K562 (cell line): ENCODE data around the gene MARCKSL1. TPM values are rescaled to one million over a fixed set of nuclear protein-coding genes. Genes with fewer than 3 reads are reported as not detected.
A peak's percentile ranks its signal among the peaks of the same experiment; 100 is the strongest.

Experiments used
- MCM3 ChIP-seq: fragments of 450-650 bp; IDR thresholded peaks from 2 replicates; pipeline ENCODE4 v1.6.1; 2016
- RB1 ChIP-seq: fragments of 450-650 bp; IDR thresholded peaks from 2 replicates; pipeline ENCODE4 v1.6.1; 2017; ENCODE audit warnings: low read depth, mild to moderate bottlenecking
- RNF219 ChIP-seq: fragments of 250-450 bp; sonication (Bioruptor Pico); IDR thresholded peaks from 2 replicates; pipeline ENCODE4 v1.5.0; 2022; ENCODE audit warnings: mild to moderate bottlenecking
- VEZF1 ChIP-seq: fragments of 200-800 bp; sonication (Bioruptor generic); IDR thresholded peaks from 2 replicates; pipeline ENCODE4 v1.6.1; 2017; ENCODE audit warnings: missing genetic modification characterization, missing compliant biosample characterization
- ZNF140 ChIP-seq: fragments of 250-450 bp; sonication (Bioruptor Pico); IDR thresholded peaks from 2 replicates; pipeline ENCODE4 v1.8.0; 2021; ENCODE audit warnings: moderate library complexity, mild to moderate bottlenecking, inconsistent platforms
- ZNF311 ChIP-seq: fragments of 250-450 bp; sonication (Bioruptor Pico); IDR thresholded peaks from 2 replicates; pipeline ENCODE4 v1.4.0; 2020; ENCODE audit warnings: mild to moderate bottlenecking, moderate library complexity
- ZNF766 ChIP-seq: fragments of 200-800 bp; sonication (Bioruptor generic); conservative IDR thresholded peaks from 2 replicates; pipeline ENCODE4 v1.6.1; 2016; ENCODE audit warnings: missing genetic modification characterization, missing compliant biosample characterization
- polyA plus RNA-seq, 8 experiments: library from polyadenylated mRNA; depleted of rRNA in 4 of 8; stranded (reverse) in 5 of 8; unstranded in 3 of 8; fragments of >200 nt; fragmentation: Nextera tagmentation in 2 of 8; fragmentation: Illumina TruSeq in 1 of 8; extraction: Ambion mirVana in 2 of 8; extraction: Trizol in 1 of 8; gene quantifications; 2 replicates each; pipeline versions ENCODE4 v1.2.1 to v1.2.3, GENCODE V29; 2011 to 2014; ENCODE audit warnings: inconsistent platforms in 1 of 8, missing spikeins in 1 of 8
- total RNA-seq, 7 experiments: library from RNA; depleted of rRNA in 6 of 7; stranded (reverse); fragments of >200 nt in 6 of 7; fragmentation: Illumina TruSeq in 2 of 7; extraction: Trizol in 2 of 7; gene quantifications; 2 replicates each; pipeline versions ENCODE4 v1.2.1 to v1.2.3, GENCODE V29; 2011 to 2021; ENCODE audit warnings: low replicate concordance in 1 of 7
- TF ChIP-seq, protein P1 (sequence below): fragments of 450-650 bp; conservative IDR thresholded peaks from 2 replicates; pipeline ENCODE4 v1.6.1; 2016; ENCODE audit warnings: missing genetic modification characterization, low read depth, mild to moderate bottlenecking, control low read depth, missing compliant biosample characterization
- TF ChIP-seq, protein P2 (sequence below): fragments of 250-450 bp; sonication (Bioruptor Pico); IDR thresholded peaks from 2 replicates; pipeline ENCODE4 v1.8.0; 2022; ENCODE audit warnings: inconsistent platforms
- TF ChIP-seq, protein P3 (sequence below): fragments of 250-450 bp; sonication (Bioruptor Pico); IDR thresholded peaks from 2 replicates; pipeline ENCODE4 v1.4.0; 2020; ENCODE audit warnings: mild to moderate bottlenecking

MARCKSL1 gene
- total and polyA plus RNA-seq, 9 of the 15 experiments (the other 6 are each of a cell fraction or from before 2014, with no cell fraction given), result 14.7 to 325 (median 155) TPM

GRCh38 chr1:32351399-32352238 is 15.6 kb upstream of the MARCKSL1 start (continued):
- TF ChIP-seq RNF219 (CRISPR knock-in tag) (no peak), ZNF766 (CRISPR knock-in tag) (no peak), RB1 (peak; percentile 93), VEZF1 (CRISPR knock-in tag) (peak; percentile 96), MCM3 (no peak), ZNF140 (no peak), ZNF311 (no peak)
- TF ChIP-seq, protein P1, sequence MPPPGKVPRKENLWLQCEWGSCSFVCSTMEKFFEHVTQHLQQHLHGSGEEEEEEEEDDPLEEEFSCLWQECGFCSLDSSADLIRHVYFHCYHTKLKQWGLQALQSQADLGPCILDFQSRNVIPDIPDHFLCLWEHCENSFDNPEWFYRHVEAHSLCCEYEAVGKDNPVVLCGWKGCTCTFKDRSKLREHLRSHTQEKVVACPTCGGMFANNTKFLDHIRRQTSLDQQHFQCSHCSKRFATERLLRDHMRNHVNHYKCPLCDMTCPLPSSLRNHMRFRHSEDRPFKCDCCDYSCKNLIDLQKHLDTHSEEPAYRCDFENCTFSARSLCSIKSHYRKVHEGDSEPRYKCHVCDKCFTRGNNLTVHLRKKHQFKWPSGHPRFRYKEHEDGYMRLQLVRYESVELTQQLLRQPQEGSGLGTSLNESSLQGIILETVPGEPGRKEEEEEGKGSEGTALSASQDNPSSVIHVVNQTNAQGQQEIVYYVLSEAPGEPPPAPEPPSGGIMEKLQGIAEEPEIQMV, result no peak
- TF ChIP-seq, protein P2, sequence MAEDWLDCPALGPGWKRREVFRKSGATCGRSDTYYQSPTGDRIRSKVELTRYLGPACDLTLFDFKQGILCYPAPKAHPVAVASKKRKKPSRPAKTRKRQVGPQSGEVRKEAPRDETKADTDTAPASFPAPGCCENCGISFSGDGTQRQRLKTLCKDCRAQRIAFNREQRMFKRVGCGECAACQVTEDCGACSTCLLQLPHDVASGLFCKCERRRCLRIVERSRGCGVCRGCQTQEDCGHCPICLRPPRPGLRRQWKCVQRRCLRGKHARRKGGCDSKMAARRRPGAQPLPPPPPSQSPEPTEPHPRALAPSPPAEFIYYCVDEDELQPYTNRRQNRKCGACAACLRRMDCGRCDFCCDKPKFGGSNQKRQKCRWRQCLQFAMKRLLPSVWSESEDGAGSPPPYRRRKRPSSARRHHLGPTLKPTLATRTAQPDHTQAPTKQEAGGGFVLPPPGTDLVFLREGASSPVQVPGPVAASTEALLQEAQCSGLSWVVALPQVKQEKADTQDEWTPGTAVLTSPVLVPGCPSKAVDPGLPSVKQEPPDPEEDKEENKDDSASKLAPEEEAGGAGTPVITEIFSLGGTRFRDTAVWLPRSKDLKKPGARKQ (CRISPR knock-in tag), result no peak
- TF ChIP-seq, protein P3, sequence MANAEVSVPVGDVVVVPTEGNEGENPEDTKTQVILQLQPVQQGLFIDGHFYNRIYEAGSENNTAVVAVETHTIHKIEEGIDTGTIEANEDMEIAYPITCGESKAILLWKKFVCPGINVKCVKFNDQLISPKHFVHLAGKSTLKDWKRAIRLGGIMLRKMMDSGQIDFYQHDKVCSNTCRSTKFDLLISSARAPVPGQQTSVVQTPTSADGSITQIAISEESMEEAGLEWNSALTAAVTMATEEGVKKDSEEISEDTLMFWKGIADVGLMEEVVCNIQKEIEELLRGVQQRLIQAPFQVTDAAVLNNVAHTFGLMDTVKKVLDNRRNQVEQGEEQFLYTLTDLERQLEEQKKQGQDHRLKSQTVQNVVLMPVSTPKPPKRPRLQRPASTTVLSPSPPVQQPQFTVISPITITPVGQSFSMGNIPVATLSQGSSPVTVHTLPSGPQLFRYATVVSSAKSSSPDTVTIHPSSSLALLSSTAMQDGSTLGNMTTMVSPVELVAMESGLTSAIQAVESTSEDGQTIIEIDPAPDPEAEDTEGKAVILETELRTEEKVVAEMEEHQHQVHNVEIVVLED (CRISPR knock-in tag), result peak; percentile 73
